CD4-positive, CD25-positive, alpha-beta regulatory T cell (primary cell): ENCODE data around the gene COLQ. TPM values are rescaled to one million over a fixed set of nuclear protein-coding genes. Genes with fewer than 3 reads are reported as not detected.

ENCODE experiments used
- ATAC-seq, 2 donors: fragments of 150-1000 bp; cut with Tn5 transposase; one replicate each; pipeline ENCODE4 v1.10.0; 2021; ENCODE audit warnings: low read depth in 2 of 2, moderate number of reproducible peaks in 2 of 2, moderate library complexity in 1 of 2
- DNase-seq, 3 donors: peaks; one replicate each; pipeline versions ENCODE4 v3.0.0 to v3.0.0-alpha.2; 2012 to 2022; ENCODE audit warnings: mixed read lengths in 1 of 3
- H3K27ac ChIP-seq: one replicate; pipeline ENCODE4 v1.7.0; 2013; ENCODE audit warnings: mild to moderate bottlenecking, low read length; ENCODE audit not compliant: insufficient read depth, poor library complexity, severe bottlenecking
- H3K27me3 ChIP-seq: one replicate; pipeline ENCODE4 v1.7.0; 2013; ENCODE audit warnings: low read length; ENCODE audit not compliant: control insufficient read depth, insufficient read depth
- H3K36me3 ChIP-seq: one replicate; pipeline ENCODE4 v1.7.0; 2013; ENCODE audit warnings: mild to moderate bottlenecking, low read length, moderate library complexity; ENCODE audit not compliant: control insufficient read depth, insufficient read depth
- H3K4me1 ChIP-seq: 2 replicates; pipeline ENCODE4 v1.7.0; 2013; ENCODE audit warnings: mild to moderate bottlenecking, low read length; ENCODE audit not compliant: insufficient read depth, control insufficient read depth, poor library complexity, severe bottlenecking
- H3K4me3 ChIP-seq: one replicate; pipeline ENCODE4 v1.7.0; 2013; ENCODE audit warnings: low read depth, mild to moderate bottlenecking, low read length, moderate library complexity
- H3K9me3 ChIP-seq, 2 experiments: 1 replicate in 1 of 2; 2 replicates in 1 of 2; pipeline ENCODE4 v1.7.0; 2013; ENCODE audit warnings: low read length in 2 of 2, mild to moderate bottlenecking in 1 of 2, moderate library complexity in 1 of 2; ENCODE audit not compliant: control insufficient read depth in 2 of 2
- H3K27ac Mint-ChIP-seq, 3 donors: one replicate each; pipeline ENCODE4 v1.8.0; 2020 to 2022; ENCODE audit warnings: mild to moderate bottlenecking in 3 of 3, mixed read lengths in 3 of 3, moderate library complexity in 2 of 3
- H3K27me3 Mint-ChIP-seq: one replicate; pipeline ENCODE4 v1.8.0; 2022; ENCODE audit warnings: mild to moderate bottlenecking, mixed read lengths
- H3K36me3 Mint-ChIP-seq: one replicate; pipeline ENCODE4 v1.8.0; 2020; ENCODE audit warnings: mixed read lengths
- H3K4me1 Mint-ChIP-seq, 4 donors: one replicate each; pipeline ENCODE4 v1.8.0; 2020 to 2022; ENCODE audit warnings: mixed read lengths in 4 of 4, mild to moderate bottlenecking in 1 of 4
- H3K4me3 Mint-ChIP-seq, 4 donors: one replicate each; pipeline ENCODE4 v1.8.0; 2020 to 2022; ENCODE audit warnings: mild to moderate bottlenecking in 4 of 4, mixed read lengths in 4 of 4, moderate library complexity in 3 of 4
- H3K9me3 Mint-ChIP-seq, 7 donors: one replicate each; pipeline ENCODE4 v1.8.0; 2020 to 2022; ENCODE audit warnings: mixed read lengths in 7 of 7, mild to moderate bottlenecking in 3 of 7, moderate library complexity in 2 of 7
- polyA plus RNA-seq, 4 donors: library from polyadenylated mRNA; unstranded; fragments of 300-500 nt; fragmentation: Illumina TruSeq; gene quantifications; one replicate each; pipeline ENCODE4 v1.2.3, GENCODE V29; 2021
- total RNA-seq: library from RNA; stranded (reverse); gene quantifications from one replicate; pipeline ENCODE4 v1.2.3, GENCODE V29; 2022

COLQ gene
- total and polyA plus RNA-seq, 5 donors from 2014 or later = 0.60 to 5.1 (median 1.0) TPM

- no peaks in the 10 kb centered on the region for H3K4me1 Mint-ChIP-seq
- H3K4me3 Mint-ChIP-seq = no peak overlapping the region
- Histone ChIP-seq H3K4me1 (no peaks in the 10 kb centered on the region), H3K36me3 (no peaks in the 10 kb centered on the region), H3K9me3 (no peaks in the 10 kb centered on the region), H3K27ac (no peak overlapping the region), H3K27me3 (no peaks in the 10 kb centered on the region), H3K4me3 (no peak overlapping the region)
- H3K9me3 Mint-ChIP-seq = peaks cover 0 to 4% (median 0%) of the 10 kb centered on the region in 7 donors
- no peaks in the 10 kb centered on the region for H3K36me3 Mint-ChIP-seq
- no peak overlapping the region for H3K27ac Mint-ChIP-seq
- ATAC-seq (no peak), DNase-seq (no peak)
- no peaks in the 10 kb centered on the region for H3K27me3 Mint-ChIP-seq
These were observed 43.4 kb downstream of the COLQ start for GRCh38 chr3:15477951-15478639.

GRCh38 chr3:15476378-15476777, 45.1 kb downstream of the COLQ start:
- no peak overlapping the region for H3K27ac ChIP-seq
- peaks cover under 1% of the 10 kb centered on the region for H3K36me3 Mint-ChIP-seq
- peaks cover 4% of the 10 kb centered on the region for H3K27me3 Mint-ChIP-seq
- no peak overlapping the region for H3K27ac Mint-ChIP-seq
- H3K4me1 Mint-ChIP-seq = no peaks in the 10 kb centered on the region
- H3K4me3 ChIP-seq = no peak overlapping the region
- DNase-seq = no peak
- no peak overlapping the region for H3K4me3 Mint-ChIP-seq
- no peaks in the 10 kb centered on the region for H3K9me3 ChIP-seq
- ATAC-seq = no peak
- H3K9me3 Mint-ChIP-seq = peaks cover 0 to 4% (median 0%) of the 10 kb centered on the region in 7 donors
- no peaks in the 10 kb centered on the region for H3K27me3 ChIP-seq
- H3K4me1 ChIP-seq = no peaks in the 10 kb centered on the region
- no peaks in the 10 kb centered on the region for H3K36me3 ChIP-seq

GRCh38 chr3:15475161-15475560, 46.3 kb downstream of the COLQ start:
- H3K27ac Mint-ChIP-seq = no peak overlapping the region

GRCh38 chr3:15471861-15472260, 49.6 kb downstream of the COLQ start:
- Mint-ChIP-seq H3K27ac (no peak overlapping the region), H3K27me3 (peaks cover 4% of the 10 kb centered on the region), H3K4me1 (peaks cover 0 to 2% (median 0%) of the 10 kb centered on the region in 4 donors), H3K36me3 (peaks cover 16% of the 10 kb centered on the region), H3K9me3 (no peaks in the 10 kb centered on the region), H3K4me3 (no peak overlapping the region)
- H3K27me3 ChIP-seq = no peaks in the 10 kb centered on the region
- H3K4me3 ChIP-seq = no peak overlapping the region
- no peak for DNase-seq
- no peak overlapping the region for H3K27ac ChIP-seq
- no peak for ATAC-seq
- H3K4me1 ChIP-seq = no peaks in the 10 kb centered on the region
- no peaks in the 10 kb centered on the region for H3K9me3 ChIP-seq
- no peaks in the 10 kb centered on the region for H3K36me3 ChIP-seq

More at GRCh38 chr3:15475161-15475560, 46.3 kb downstream of the COLQ start:
- H3K4me3 ChIP-seq = no peak overlapping the region
- no peaks in the 10 kb centered on the region for H3K9me3 Mint-ChIP-seq
- no peaks in the 10 kb centered on the region for H3K36me3 ChIP-seq
- peaks cover 4% of the 10 kb centered on the region for H3K27me3 Mint-ChIP-seq
- no peak overlapping the region for H3K4me3 Mint-ChIP-seq
- H3K4me1 Mint-ChIP-seq = peaks cover 0 to 2% (median 0%) of the 10 kb centered on the region in 4 donors
- H3K27me3 ChIP-seq = no peaks in the 10 kb centered on the region
- DNase-seq (no peak), ATAC-seq (no peak)
- no peak overlapping the region for H3K27ac ChIP-seq
- H3K4me1 ChIP-seq = no peaks in the 10 kb centered on the region
- H3K9me3 ChIP-seq = no peaks in the 10 kb centered on the region
- H3K36me3 Mint-ChIP-seq = peaks cover 8% of the 10 kb centered on the region

GRCh38 chr3:15470849-15471248, 50.7 kb downstream of the COLQ start:
- ATAC-seq (no peak), DNase-seq (no peak)
- Histone ChIP-seq H3K4me1 (no peaks in the 10 kb centered on the region), H3K27ac (no peak overlapping the region), H3K4me3 (no peak overlapping the region), H3K9me3 (no peaks in the 10 kb centered on the region), H3K27me3 (no peaks in the 10 kb centered on the region), H3K36me3 (no peaks in the 10 kb centered on the region)
- Mint-ChIP-seq H3K4me3 (no peak overlapping the region), H3K27ac (no peak overlapping the region), H3K9me3 (no peaks in the 10 kb centered on the region), H3K4me1 (peaks cover 0 to 2% (median 0%) of the 10 kb centered on the region in 4 donors), H3K27me3 (peaks cover 4% of the 10 kb centered on the region), H3K36me3 (peaks cover 18% of the 10 kb centered on the region)

GRCh38 chr3:15470261-15470660, 51.2 kb downstream of the COLQ start:
- peaks cover 18% of the 10 kb centered on the region for H3K36me3 Mint-ChIP-seq
- H3K4me1 Mint-ChIP-seq = peaks cover 0 to 2% (median 0%) of the 10 kb centered on the region in 4 donors
- Histone ChIP-seq H3K9me3 (no peaks in the 10 kb centered on the region), H3K4me1 (no peaks in the 10 kb centered on the region), H3K4me3 (no peak overlapping the region), H3K27ac (no peak overlapping the region), H3K27me3 (no peaks in the 10 kb centered on the region), H3K36me3 (no peaks in the 10 kb centered on the region)
- DNase-seq (no peak), ATAC-seq (no peak)
- no peak overlapping the region for H3K4me3 Mint-ChIP-seq
- H3K9me3 Mint-ChIP-seq = no peaks in the 10 kb centered on the region
- H3K27ac Mint-ChIP-seq = no peak overlapping the region
- peaks cover 4% of the 10 kb centered on the region for H3K27me3 Mint-ChIP-seq

GRCh38 chr3:15467227-15468181, 54.0 kb downstream of the COLQ start:
- Mint-ChIP-seq H3K27ac (peak overlapping the region in 1 of 3 donors; percentile 36), H3K27me3 (no peaks in the 10 kb centered on the region), H3K9me3 (no peaks in the 10 kb centered on the region), H3K4me3 (no peak overlapping the region), H3K36me3 (peaks cover 31% of the 10 kb centered on the region), H3K4me1 (peaks cover 0 to 6% (median 1%) of the 10 kb centered on the region in 4 donors)
- Histone ChIP-seq H3K27ac (no peak overlapping the region), H3K27me3 (no peaks in the 10 kb centered on the region), H3K36me3 (no peaks in the 10 kb centered on the region), H3K4me1 (no peaks in the 10 kb centered on the region), H3K4me3 (no peak overlapping the region), H3K9me3 (no peaks in the 10 kb centered on the region)
- no peak for ATAC-seq
- DNase-seq = no peak
